ENCODE data around the gene SIPA1. TPM values are rescaled to one million over a fixed set of nuclear protein-coding genes. Genes with fewer than 3 reads are reported as not detected.

The SIPA1 gene
- total and polyA plus RNA-seq, 2 of the 13 experiments (the other 11 are each of a cell fraction or from before 2014, with no cell fraction given), result 5.8 to 7.7 TPM

DNA sequence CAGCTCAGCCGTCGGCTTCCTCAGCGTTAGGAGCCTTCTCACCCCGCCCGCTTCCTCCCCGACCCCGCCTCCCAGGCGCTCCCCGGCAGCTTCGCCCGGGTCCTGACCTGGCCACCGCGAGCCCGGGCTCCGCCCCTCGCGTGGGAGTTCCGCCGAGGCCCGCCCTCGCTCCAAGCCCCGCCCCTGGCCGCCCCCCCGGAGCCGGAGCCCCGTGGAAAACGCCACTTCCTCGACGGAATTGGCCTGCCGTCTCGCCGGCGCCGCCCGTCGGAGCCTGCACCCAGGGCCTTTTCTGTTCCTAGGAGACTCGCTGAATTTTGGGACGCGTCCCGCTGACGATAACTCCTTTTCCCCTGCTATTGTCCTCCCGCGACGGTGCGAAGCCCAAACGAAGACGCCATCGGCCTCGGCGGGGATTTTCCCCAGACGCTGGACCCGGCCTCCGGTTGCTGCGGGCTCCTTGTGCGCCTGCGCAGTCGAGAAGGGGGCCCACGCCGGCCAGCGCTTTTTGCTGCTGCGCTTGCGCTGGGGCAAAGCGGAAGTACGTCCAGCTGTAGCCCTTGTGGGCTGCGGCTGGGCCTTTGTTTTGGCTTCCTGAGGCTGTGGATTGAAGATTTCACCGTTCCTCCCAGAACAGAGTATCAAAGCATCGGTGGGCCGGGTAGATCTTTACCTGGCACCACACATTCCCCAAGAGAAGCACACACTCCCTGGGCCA lies 14.8 kb downstream of the SIPA1 start (continued):
- TF ChIP-seq ZNF639 (CRISPR knock-in tag; conservative IDR thresholded peaks at IDR 0.05) (peak; percentile 53; the same call in 1 of the 2 replicates), NCOR1 (IDR thresholded peaks at IDR 0.05; ENCODE audit: borderline replicate concordance, low read length) (no peak), FOXJ3 (CRISPR knock-in tag; IDR thresholded peaks at IDR 0.05; ENCODE audit: borderline replicate concordance) (peak; percentile 42; the same call in 1 of the 2 replicates), ZBTB33 (CRISPR knock-in tag; IDR thresholded peaks at IDR 0.05) (no peak), DPF2 (CRISPR knock-in tag; IDR thresholded peaks at IDR 0.05; ENCODE audit: borderline replicate concordance, low read depth) (no peak), ATF3 (CRISPR knock-in tag; IDR thresholded peaks at IDR 0.05) (0 out of 2 replicates have a peak, but pooled peaks have one; percentile 43), TFAP4 (IDR thresholded peaks at IDR 0.05; ENCODE audit: borderline replicate concordance, low read depth) (peak; percentile 80), NR1H2 (CRISPR knock-in tag; IDR thresholded peaks at IDR 0.05; ENCODE audit: borderline replicate concordance, low read depth) (no peak), ZNF609 (CRISPR knock-in tag; IDR thresholded peaks at IDR 0.05; ENCODE audit: borderline replicate concordance) (0 out of 2 replicates have a peak, but pooled peaks have one; percentile 28), KDM4B (CRISPR knock-in tag; IDR thresholded peaks at IDR 0.05) (peak; percentile 13; the same call in 1 of the 2 replicates)
- TF ChIP-seq, protein P1, sequence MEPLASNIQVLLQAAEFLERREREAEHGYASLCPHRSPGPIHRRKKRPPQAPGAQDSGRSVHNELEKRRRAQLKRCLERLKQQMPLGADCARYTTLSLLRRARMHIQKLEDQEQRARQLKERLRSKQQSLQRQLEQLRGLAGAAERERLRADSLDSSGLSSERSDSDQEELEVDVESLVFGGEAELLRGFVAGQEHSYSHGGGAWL (CRISPR knock-in tag; IDR thresholded peaks at IDR 0.05), result 0 out of 2 replicates have a peak, but pooled peaks have one; percentile 67
- TF ChIP-seq, protein P2, sequence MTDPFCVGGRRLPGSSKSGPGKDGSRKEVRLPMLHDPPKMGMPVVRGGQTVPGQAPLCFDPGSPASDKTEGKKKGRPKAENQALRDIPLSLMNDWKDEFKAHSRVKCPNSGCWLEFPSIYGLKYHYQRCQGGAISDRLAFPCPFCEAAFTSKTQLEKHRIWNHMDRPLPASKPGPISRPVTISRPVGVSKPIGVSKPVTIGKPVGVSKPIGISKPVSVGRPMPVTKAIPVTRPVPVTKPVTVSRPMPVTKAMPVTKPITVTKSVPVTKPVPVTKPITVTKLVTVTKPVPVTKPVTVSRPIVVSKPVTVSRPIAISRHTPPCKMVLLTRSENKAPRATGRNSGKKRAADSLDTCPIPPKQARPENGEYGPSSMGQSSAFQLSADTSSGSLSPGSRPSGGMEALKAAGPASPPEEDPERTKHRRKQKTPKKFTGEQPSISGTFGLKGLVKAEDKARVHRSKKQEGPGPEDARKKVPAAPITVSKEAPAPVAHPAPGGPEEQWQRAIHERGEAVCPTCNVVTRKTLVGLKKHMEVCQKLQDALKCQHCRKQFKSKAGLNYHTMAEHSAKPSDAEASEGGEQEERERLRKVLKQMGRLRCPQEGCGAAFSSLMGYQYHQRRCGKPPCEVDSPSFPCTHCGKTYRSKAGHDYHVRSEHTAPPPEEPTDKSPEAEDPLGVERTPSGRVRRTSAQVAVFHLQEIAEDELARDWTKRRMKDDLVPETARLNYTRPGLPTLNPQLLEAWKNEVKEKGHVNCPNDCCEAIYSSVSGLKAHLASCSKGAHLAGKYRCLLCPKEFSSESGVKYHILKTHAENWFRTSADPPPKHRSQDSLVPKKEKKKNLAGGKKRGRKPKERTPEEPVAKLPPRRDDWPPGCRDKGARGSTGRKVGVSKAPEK (CRISPR knock-in tag; IDR thresholded peaks at IDR 0.05; ENCODE audit: borderline replicate concordance), result no peak
